Loucy (cell line): Measurements from ENCODE around the gene GREB1L.

ENCODE experiments used
- H2AFZ ChIP-seq: fragments of 200-600 bp; sonication (generic); 2 replicates; pipeline ENCODE4 v1.6.0; 2016; ENCODE audit warnings: antibody characterized with exemption, mild to moderate bottlenecking, low read length, moderate library complexity
- H3F3A ChIP-seq: fragments of 200-600 bp; 2 replicates; pipeline ENCODE4 v1.6.0; 2016; ENCODE audit warnings: antibody characterized with exemption, low read depth, mild to moderate bottlenecking
- H3K27me3 ChIP-seq: fragments of 200-600 bp; sonication (generic); 2 replicates; pipeline ENCODE4 v1.6.1; 2014; ENCODE audit warnings: low read length, mild to moderate bottlenecking; ENCODE audit not compliant: insufficient read depth, poor library complexity, severe bottlenecking
- H3K36me3 ChIP-seq: fragments of 200-600 bp; sonication (generic); 2 replicates; pipeline ENCODE4 v1.6.1; 2016; ENCODE audit warnings: low read length; ENCODE audit not compliant: insufficient read depth
- H3K4me1 ChIP-seq: fragments of 200-600 bp; sonication (generic); 2 replicates; pipeline ENCODE4 v1.5.1; 2014; ENCODE audit warnings: low read length, mild to moderate bottlenecking; ENCODE audit not compliant: insufficient read depth, poor library complexity, severe bottlenecking
- H3K4me2 ChIP-seq: fragments of 200-600 bp; sonication (generic); 2 replicates; pipeline ENCODE4 v1.6.0; 2014; ENCODE audit warnings: antibody characterized with exemption, low read length, low read depth, mild to moderate bottlenecking; ENCODE audit not compliant: poor library complexity, severe bottlenecking
- H3K4me3 ChIP-seq: fragments of 200-600 bp; sonication (generic); 2 replicates; pipeline ENCODE4 v1.5.1; 2014; ENCODE audit warnings: low read length, mild to moderate bottlenecking, mixed read lengths; ENCODE audit not compliant: poor library complexity, severe bottlenecking
- H3K79me2 ChIP-seq: fragments of 200-600 bp; sonication (generic); 2 replicates; pipeline ENCODE4 v1.6.1; 2014; ENCODE audit warnings: low read length; ENCODE audit not compliant: insufficient read depth
- H3K9ac ChIP-seq: fragments of 200-600 bp; sonication (generic); 2 replicates; pipeline ENCODE4 v1.6.0; 2014; ENCODE audit warnings: mild to moderate bottlenecking, low read depth, low read length, moderate library complexity; ENCODE audit not compliant: poor library complexity, severe bottlenecking
- H3K9me2 ChIP-seq: fragments of 200-600 bp; sonication (generic); replicated peaks from 2 replicates; pipeline ENCODE4 v1.6.1; 2016; ENCODE audit warnings: low read depth, low read length, mixed read lengths
- H3K9me3 ChIP-seq: fragments of 200-600 bp; sonication (generic); 2 replicates; pipeline ENCODE4 v1.6.1; 2014; ENCODE audit warnings: mild to moderate bottlenecking, antibody characterized with exemption, low read length, low read depth; ENCODE audit not compliant: insufficient read depth
- H4K20me1 ChIP-seq: fragments of 200-600 bp; sonication (generic); 2 replicates; pipeline ENCODE4 v1.6.0; 2014; ENCODE audit warnings: antibody characterized with exemption, low read length, mild to moderate bottlenecking; ENCODE audit not compliant: insufficient read depth, poor library complexity, severe bottlenecking
- EZH2phosphoT487 ChIP-seq: fragments of 200-600 bp; IDR thresholded peaks from 2 replicates; pipeline ENCODE4 v1.6.1; 2018; ENCODE audit warnings: antibody characterized with exemption, mild to moderate bottlenecking, moderate library complexity, borderline replicate concordance
- TF ChIP-seq, protein P1 (sequence below): fragments of 200-600 bp; sonication (generic); conservative IDR thresholded peaks from 2 replicates; pipeline ENCODE4 v1.5.1; 2014; ENCODE audit warnings: mild to moderate bottlenecking, antibody characterized with exemption, low read length

The GREB1L gene

DNA sequence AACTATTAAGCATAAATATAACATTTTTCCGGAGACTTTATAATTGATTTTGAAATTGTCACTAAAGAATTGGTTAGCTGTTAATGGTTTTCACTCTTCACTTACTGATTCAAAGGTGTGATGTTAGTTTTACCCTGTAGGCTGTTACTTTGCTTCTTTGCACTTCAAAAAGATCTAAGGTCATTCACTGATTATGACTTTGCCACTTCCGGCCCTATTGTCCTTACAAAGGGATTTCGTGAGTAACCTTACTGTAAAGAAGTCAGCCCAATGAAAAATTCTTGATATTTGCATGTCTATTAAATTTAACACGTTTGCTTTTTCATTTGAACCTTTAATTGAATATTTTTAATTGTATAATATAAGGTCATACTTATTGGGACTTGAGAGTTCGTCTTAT, 61.4 kb downstream of the GREB1L start:
- no peak overlapping the region for H3K4me3 ChIP-seq
- no peaks in the 10 kb centered on the region for H3K79me2 ChIP-seq
- no peak overlapping the region for H3K4me2 ChIP-seq
- H3K4me1 ChIP-seq, result peaks cover 22% of the 10 kb centered on the region
- H3K36me3 ChIP-seq, result no peaks in the 10 kb centered on the region
- no peaks in the 10 kb centered on the region for H3K9me2 ChIP-seq
- H3K27me3 ChIP-seq, result no peaks in the 10 kb centered on the region
- H3K9me3 ChIP-seq, result no peaks in the 10 kb centered on the region
- H2AFZ ChIP-seq, result no peak overlapping the region
- no peaks in the 10 kb centered on the region for H3F3A ChIP-seq
- no peak overlapping the region for H3K9ac ChIP-seq
- H4K20me1 ChIP-seq, result no peaks in the 10 kb centered on the region
- TF ChIP-seq, protein P1, sequence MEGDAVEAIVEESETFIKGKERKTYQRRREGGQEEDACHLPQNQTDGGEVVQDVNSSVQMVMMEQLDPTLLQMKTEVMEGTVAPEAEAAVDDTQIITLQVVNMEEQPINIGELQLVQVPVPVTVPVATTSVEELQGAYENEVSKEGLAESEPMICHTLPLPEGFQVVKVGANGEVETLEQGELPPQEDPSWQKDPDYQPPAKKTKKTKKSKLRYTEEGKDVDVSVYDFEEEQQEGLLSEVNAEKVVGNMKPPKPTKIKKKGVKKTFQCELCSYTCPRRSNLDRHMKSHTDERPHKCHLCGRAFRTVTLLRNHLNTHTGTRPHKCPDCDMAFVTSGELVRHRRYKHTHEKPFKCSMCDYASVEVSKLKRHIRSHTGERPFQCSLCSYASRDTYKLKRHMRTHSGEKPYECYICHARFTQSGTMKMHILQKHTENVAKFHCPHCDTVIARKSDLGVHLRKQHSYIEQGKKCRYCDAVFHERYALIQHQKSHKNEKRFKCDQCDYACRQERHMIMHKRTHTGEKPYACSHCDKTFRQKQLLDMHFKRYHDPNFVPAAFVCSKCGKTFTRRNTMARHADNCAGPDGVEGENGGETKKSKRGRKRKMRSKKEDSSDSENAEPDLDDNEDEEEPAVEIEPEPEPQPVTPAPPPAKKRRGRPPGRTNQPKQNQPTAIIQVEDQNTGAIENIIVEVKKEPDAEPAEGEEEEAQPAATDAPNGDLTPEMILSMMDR, result no peak
- TF ChIP-seq EZH2phosphoT487, result no peak

DNA sequence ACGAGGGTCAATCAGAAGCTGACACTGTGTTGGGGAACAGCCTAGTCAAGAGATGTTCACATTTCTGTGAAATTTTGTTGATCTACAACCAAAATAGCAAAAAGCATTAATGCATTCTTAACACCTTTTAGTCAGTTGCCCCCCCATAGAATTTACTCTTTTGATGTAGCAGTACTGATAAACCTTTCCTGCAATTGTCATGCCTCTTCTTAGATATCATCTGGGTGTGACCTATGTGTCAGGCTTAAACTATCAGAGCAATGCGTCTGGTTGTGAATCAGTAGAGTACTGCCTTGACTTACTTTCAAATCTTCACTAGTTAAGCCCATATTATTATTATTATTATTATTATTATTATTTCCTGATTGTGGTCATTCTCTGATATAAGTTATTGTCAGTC, 61.9 kb downstream of the GREB1L start:
- Histone ChIP-seq H3F3A (no peaks in the 10 kb centered on the region), H2AFZ (no peak overlapping the region), H3K4me3 (no peak overlapping the region), H3K27me3 (no peaks in the 10 kb centered on the region), H3K36me3 (no peaks in the 10 kb centered on the region), H4K20me1 (no peaks in the 10 kb centered on the region), H3K9me2 (no peaks in the 10 kb centered on the region), H3K79me2 (no peaks in the 10 kb centered on the region), H3K4me1 (peaks cover 22% of the 10 kb centered on the region), H3K4me2 (no peak overlapping the region), H3K9ac (no peak overlapping the region), H3K9me3 (no peaks in the 10 kb centered on the region)
- TF ChIP-seq, protein P1, result no peak
- no peak for TF ChIP-seq EZH2phosphoT487

DNA sequence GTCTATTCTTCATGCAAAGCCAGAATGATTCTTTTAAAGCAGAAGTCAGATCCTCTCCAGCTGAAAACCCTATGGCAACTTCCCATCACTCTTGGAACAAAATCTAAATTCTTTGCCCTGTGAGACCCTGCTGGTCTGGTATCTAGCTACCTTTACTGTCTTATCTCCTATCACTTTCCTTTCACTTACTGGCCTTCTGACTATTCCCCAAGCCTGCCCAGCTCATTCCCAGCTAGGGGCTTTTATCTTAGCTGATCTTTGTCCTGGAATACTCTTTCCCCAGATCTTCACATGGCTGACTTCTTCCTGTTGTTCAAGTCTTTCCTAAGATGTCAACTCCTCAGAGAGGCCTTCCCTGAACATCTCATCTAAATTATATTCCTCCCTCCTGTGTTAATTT, 63.6 kb downstream of the GREB1L start:
- Histone ChIP-seq H4K20me1 (no peaks in the 10 kb centered on the region), H3K4me1 (peaks cover 13% of the 10 kb centered on the region), H3K79me2 (no peaks in the 10 kb centered on the region), H3K4me3 (no peak overlapping the region), H2AFZ (no peak overlapping the region), H3K36me3 (no peaks in the 10 kb centered on the region), H3K9ac (no peak overlapping the region), H3K4me2 (no peak overlapping the region), H3K9me2 (no peaks in the 10 kb centered on the region), H3K27me3 (no peaks in the 10 kb centered on the region), H3K9me3 (no peaks in the 10 kb centered on the region), H3F3A (no peaks in the 10 kb centered on the region)
- no peak for TF ChIP-seq EZH2phosphoT487
- TF ChIP-seq, protein P1, result no peak
